Keratinocyte (primary cell): ENCODE results near the gene USP28. TPM values are rescaled to one million over a fixed set of nuclear protein-coding genes. Genes with fewer than 3 reads are reported as not detected.

Experiments
- DNase-seq: peaks from one replicate; pipeline ENCODE4 v3.0.0-alpha.2; 2011; ENCODE audit warnings: low read depth, missing footprints, low spot score
- FAIRE-seq: peaks from 2 replicates; lab custom pipeline; 2011; peaks lifted over from hg19 to GRCh38; lab: Jason Lieb, UNC
- H2AFZ ChIP-seq: 2 replicates; pipeline ENCODE4 v1.6.0; 2012; ENCODE audit warnings: low read length, control low read depth, inconsistent platforms; ENCODE audit not compliant: control insufficient read depth
- H3K27ac ChIP-seq: 2 replicates; pipeline ENCODE4 v1.5.1; 2011; ENCODE audit warnings: low read length; ENCODE audit not compliant: control insufficient read depth, insufficient read depth
- H3K27me3 ChIP-seq: 3 replicates; pipeline ENCODE4 v1.6.0; 2011; ENCODE audit warnings: low read length; ENCODE audit not compliant: control insufficient read depth, insufficient read depth; ENCODE audit errors: extremely low read depth
- H3K36me3 ChIP-seq, 2 experiments: 2 replicates in 1 of 2; 3 replicates in 1 of 2; pipeline ENCODE4 v1.5.1; 2011; ENCODE audit warnings: low read length in 2 of 2, mild to moderate bottlenecking in 1 of 2; ENCODE audit not compliant: control insufficient read depth in 2 of 2, insufficient read depth in 2 of 2; ENCODE audit errors: extremely low read depth in 1 of 2
- H3K4me1 ChIP-seq: 3 replicates; pipeline ENCODE4 v1.5.1; 2011; ENCODE audit warnings: low read length; ENCODE audit not compliant: control insufficient read depth, insufficient read depth; ENCODE audit errors: extremely low read depth
- H3K4me2 ChIP-seq: 3 replicates; pipeline ENCODE4 v1.6.0; 2011; ENCODE audit warnings: low read depth, low read length; ENCODE audit not compliant: control insufficient read depth, insufficient read depth; ENCODE audit errors: extremely low read depth
- H3K4me3 ChIP-seq, 3 experiments: fragments of 200-600 bp in 1 of 3; sonication (generic) in 1 of 3; 2 replicates in 2 of 3; 3 replicates in 1 of 3; pipeline ENCODE4 v1.5.1; 2011 to 2016; ENCODE audit warnings: low read length in 3 of 3, mild to moderate bottlenecking in 3 of 3, control low read depth in 2 of 3, inconsistent platforms in 1 of 3, low read depth in 1 of 3, mixed read lengths in 1 of 3, mixed run types in 1 of 3, moderate library complexity in 1 of 3; ENCODE audit not compliant: control insufficient read depth in 2 of 3, insufficient read depth in 2 of 3; ENCODE audit errors: extremely low read depth in 1 of 3
- H3K79me2 ChIP-seq: 2 replicates; pipeline ENCODE4 v1.6.0; 2012; ENCODE audit warnings: low read length; ENCODE audit not compliant: control insufficient read depth, insufficient read depth
- H3K9ac ChIP-seq: 3 replicates; pipeline ENCODE4 v1.6.0; 2011; ENCODE audit warnings: low read length; ENCODE audit not compliant: control insufficient read depth, insufficient read depth; ENCODE audit errors: extremely low read depth
- H3K9me1 ChIP-seq: 3 replicates; pipeline ENCODE4 v1.6.0; 2011; ENCODE audit warnings: low read length; ENCODE audit not compliant: control insufficient read depth, insufficient read depth; ENCODE audit errors: extremely low read depth
- H3K9me3 ChIP-seq: 2 replicates; pipeline ENCODE4 v1.5.1; 2012; ENCODE audit warnings: low read depth, low read length; ENCODE audit not compliant: control insufficient read depth
- H4K20me1 ChIP-seq: 3 replicates; pipeline ENCODE4 v1.6.0; 2011; ENCODE audit warnings: low read length; ENCODE audit not compliant: control insufficient read depth, insufficient read depth; ENCODE audit errors: extremely low read depth
- EZH2 ChIP-seq: IDR thresholded peaks from one replicate; pipeline ENCODE4 v1.6.1; 2012; ENCODE audit warnings: inconsistent platforms, mild to moderate bottlenecking, low read length, moderate library complexity
- dilution Hi-C: fragments of 300-500 bp; cut with MboI; formaldehyde crosslinking; loops from one replicate; pipeline ENCODE4 v1.7.0; 2020; ENCODE audit warnings: low sequenced_read_pairs; ENCODE audit not compliant: extremely low pct_ligation_motif_present
- polyA plus RNA-seq, 5 experiments: library from polyadenylated mRNA; depleted of rRNA in 3 of 5; stranded (reverse) in 3 of 5; stranded (forward) in 1 of 5; unstranded in 1 of 5; fragments of >200 nt; gene quantifications; 1 replicate in 1 of 5; 2 replicates in 3 of 5; 3 replicates in 1 of 5; pipeline versions ENCODE4 v1.2.1 to v1.2.3, GENCODE V29; 2011 to 2012; ENCODE audit warnings: missing spikeins in 2 of 5, low read depth in 1 of 5, low replicate concordance in 1 of 5
- TF ChIP-seq, protein P1 (sequence below), 3 experiments: IDR thresholded peaks in 1 of 3; conservative IDR thresholded peaks in 1 of 3; optimal IDR thresholded peaks in 1 of 3; 2 replicates in 2 of 3; 3 replicates in 1 of 3; pipeline versions ENCODE3 to v1.5.1; 2011; ENCODE audit warnings: low read length in 3 of 3, mild to moderate bottlenecking in 3 of 3, moderate library complexity in 2 of 3, control low read depth in 1 of 3, inconsistent platforms in 1 of 3; ENCODE audit not compliant: insufficient read depth in 2 of 3; ENCODE audit errors: extremely low read depth in 1 of 3

Gene USP28
- polyA plus RNA-seq, 1 donor (not counting 4 experiments of a cell fraction or from before 2014, with no cell fraction given), result 37.4 TPM

DNA sequence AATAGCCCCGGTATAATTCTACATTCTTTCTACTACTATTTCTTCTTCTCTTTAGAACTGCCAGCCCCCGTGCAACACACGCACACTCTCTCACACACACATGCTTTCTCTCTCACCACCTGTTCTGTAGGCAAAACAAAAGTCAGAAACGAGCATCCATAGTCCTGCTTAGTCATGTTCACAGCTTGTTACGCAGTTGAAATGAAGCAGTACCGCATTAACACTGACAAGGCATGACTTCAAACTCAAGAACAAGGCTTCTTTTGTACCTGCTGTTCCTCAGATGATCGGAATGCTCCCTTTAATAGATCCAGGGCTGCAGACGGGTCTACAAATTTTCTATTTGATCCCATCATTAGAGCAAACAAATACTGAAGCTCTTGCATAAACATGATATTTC is 42.2 kb downstream of the USP28 start:
- H3K9ac ChIP-seq, result no peak overlapping the region
- H3K79me2 ChIP-seq, result no peaks in the 10 kb centered on the region
- no peaks in the 10 kb centered on the region for H3K27me3 ChIP-seq
- no peaks in the 10 kb centered on the region for H4K20me1 ChIP-seq
- dilution Hi-C loops, result no loop called here
- no peak for TF ChIP-seq EZH2
- TF ChIP-seq, protein P1, sequence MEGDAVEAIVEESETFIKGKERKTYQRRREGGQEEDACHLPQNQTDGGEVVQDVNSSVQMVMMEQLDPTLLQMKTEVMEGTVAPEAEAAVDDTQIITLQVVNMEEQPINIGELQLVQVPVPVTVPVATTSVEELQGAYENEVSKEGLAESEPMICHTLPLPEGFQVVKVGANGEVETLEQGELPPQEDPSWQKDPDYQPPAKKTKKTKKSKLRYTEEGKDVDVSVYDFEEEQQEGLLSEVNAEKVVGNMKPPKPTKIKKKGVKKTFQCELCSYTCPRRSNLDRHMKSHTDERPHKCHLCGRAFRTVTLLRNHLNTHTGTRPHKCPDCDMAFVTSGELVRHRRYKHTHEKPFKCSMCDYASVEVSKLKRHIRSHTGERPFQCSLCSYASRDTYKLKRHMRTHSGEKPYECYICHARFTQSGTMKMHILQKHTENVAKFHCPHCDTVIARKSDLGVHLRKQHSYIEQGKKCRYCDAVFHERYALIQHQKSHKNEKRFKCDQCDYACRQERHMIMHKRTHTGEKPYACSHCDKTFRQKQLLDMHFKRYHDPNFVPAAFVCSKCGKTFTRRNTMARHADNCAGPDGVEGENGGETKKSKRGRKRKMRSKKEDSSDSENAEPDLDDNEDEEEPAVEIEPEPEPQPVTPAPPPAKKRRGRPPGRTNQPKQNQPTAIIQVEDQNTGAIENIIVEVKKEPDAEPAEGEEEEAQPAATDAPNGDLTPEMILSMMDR (optimal IDR thresholded peaks at IDR 0.05 in 1 of 3, IDR thresholded peaks at IDR 0.05 in 1 of 3, conservative IDR thresholded peaks at IDR 0.05 in 1 of 3; ENCODE audit: extremely low read depth in 1 of 3, insufficient read depth in 2 of 3, low read length in 3 of 3), result no peak
- H3K9me3 ChIP-seq, result no peaks in the 10 kb centered on the region
- no peak overlapping the region for H2AFZ ChIP-seq
- H3K27ac ChIP-seq, result no peak overlapping the region
- no peaks in the 10 kb centered on the region for H3K4me1 ChIP-seq
- no peak overlapping the region for H3K4me2 ChIP-seq
- no peaks in the 10 kb centered on the region for H3K9me1 ChIP-seq
- DNase-seq (no peak), FAIRE-seq (no peak)
- H3K36me3 ChIP-seq, result peaks cover 2 to 6% of the 10 kb centered on the region in 2 experiments
- no peak overlapping the region for H3K4me3 ChIP-seq

DNA sequence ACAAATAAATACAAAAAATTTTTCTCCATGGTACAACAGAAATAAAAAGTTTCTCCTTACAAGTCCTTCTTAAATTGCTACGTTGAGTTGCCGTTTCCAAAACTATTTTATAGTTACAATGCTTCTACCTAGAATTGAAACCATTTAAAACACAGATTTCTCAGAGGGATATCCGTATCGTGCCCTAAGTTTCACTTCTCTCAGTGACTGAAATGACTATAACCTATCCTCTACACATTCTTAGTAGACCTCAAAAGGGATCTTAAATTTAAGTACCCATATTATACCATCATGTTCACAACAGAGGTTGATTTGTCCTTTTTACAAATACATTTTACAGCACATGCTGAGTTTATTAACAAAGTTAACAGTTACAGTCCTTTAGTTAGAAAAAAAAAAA is 44.1 kb downstream of the USP28 start:
- H3K9me3 ChIP-seq, result no peaks in the 10 kb centered on the region
- no peak overlapping the region for H3K4me2 ChIP-seq
- H3K9me1 ChIP-seq, result no peaks in the 10 kb centered on the region
- H3K79me2 ChIP-seq, result no peaks in the 10 kb centered on the region
- H3K4me3 ChIP-seq, result no peak overlapping the region
- FAIRE-seq (no peak), DNase-seq (no peak)
- no peak for TF ChIP-seq EZH2
- TF ChIP-seq, protein P1 (optimal IDR thresholded peaks at IDR 0.05 in 1 of 3, IDR thresholded peaks at IDR 0.05 in 1 of 3, conservative IDR thresholded peaks at IDR 0.05 in 1 of 3; ENCODE audit: extremely low read depth in 1 of 3, insufficient read depth in 2 of 3, low read length in 3 of 3), result no peak
- H3K27me3 ChIP-seq, result no peaks in the 10 kb centered on the region
- no peak overlapping the region for H3K27ac ChIP-seq
- H2AFZ ChIP-seq, result no peak overlapping the region
- no peak overlapping the region for H3K9ac ChIP-seq
- H3K4me1 ChIP-seq, result no peaks in the 10 kb centered on the region
- H4K20me1 ChIP-seq, result no peaks in the 10 kb centered on the region
- dilution Hi-C loops, result no loop called here
- peaks cover 0 to 6% of the 10 kb centered on the region in 2 experiments for H3K36me3 ChIP-seq
